K562 (cell line): ENCODE data around the gene CD151. TPM values are rescaled to one million over a fixed set of nuclear protein-coding genes. Genes with fewer than 3 reads are reported as not detected.
A peak's percentile ranks its signal among the peaks of the same experiment; 100 is the strongest.

Source experiments
- HDAC1 ChIP-seq, 2 experiments: fragments of 450-650 bp; IDR thresholded peaks; 2 replicates each; pipeline ENCODE4 v1.6.1; 2016 to 2017; ENCODE audit warnings: inconsistent platforms in 1 of 2, mild to moderate bottlenecking in 1 of 2, moderate library complexity in 1 of 2
- HMGN3 ChIP-seq: IDR thresholded peaks from 2 replicates; pipeline ENCODE4 v1.6.1; 2011; ENCODE audit warnings: borderline replicate concordance, low read depth, mild to moderate bottlenecking, mixed read lengths, low read length; ENCODE audit not compliant: insufficient read length; ENCODE audit errors: extremely low read depth
- L3MBTL2 ChIP-seq: fragments of 450-650 bp; IDR thresholded peaks from 2 replicates; pipeline ENCODE4 v1.6.1; 2016; ENCODE audit warnings: mild to moderate bottlenecking, moderate library complexity
- MAZ ChIP-seq, 2 experiments: fragments of 450-650 bp in 1 of 2; sonication (generic) in 1 of 2; formaldehyde crosslinking; IDR thresholded peaks in 1 of 2; conservative IDR thresholded peaks in 1 of 2; 2 replicates each; pipeline versions ENCODE4 v1.4.0 to v1.5.0; 2020; ENCODE audit warnings: mild to moderate bottlenecking in 1 of 2, missing genetic modification reagents in 1 of 2
- POLR2G ChIP-seq: fragments of 200-400 bp; formaldehyde crosslinking; IDR thresholded peaks from 2 replicates; pipeline ENCODE4 v1.6.1; 2017; ENCODE audit warnings: low read depth, mild to moderate bottlenecking, antibody characterized with exemption, low read length, moderate library complexity
- SP1 ChIP-seq: sonication (generic); formaldehyde crosslinking; IDR thresholded peaks from 2 replicates; pipeline ENCODE4 v1.8.1; 2022; ENCODE audit warnings: mild to moderate bottlenecking, missing genetic modification reagents
- SRSF9 ChIP-seq: fragments of 200-400 bp; formaldehyde crosslinking; IDR thresholded peaks from 2 replicates; pipeline ENCODE4 v1.6.1; 2017; ENCODE audit warnings: low read depth, low read length, borderline replicate concordance
- TAF1 ChIP-seq: IDR thresholded peaks from 2 replicates; pipeline ENCODE4 v1.6.1; 2011; ENCODE audit warnings: mild to moderate bottlenecking, low read length, moderate library complexity; ENCODE audit not compliant: insufficient read depth, control insufficient read depth, severe bottlenecking; ENCODE audit errors: extremely low read depth
- TFAP4 ChIP-seq: sonication (generic); formaldehyde crosslinking; IDR thresholded peaks from 2 replicates; pipeline ENCODE4 v1.8.0; 2022; ENCODE audit warnings: missing genetic modification reagents, mild to moderate bottlenecking, moderate library complexity, borderline replicate concordance
- VEZF1 ChIP-seq: fragments of 200-800 bp; sonication (Bioruptor generic); IDR thresholded peaks from 2 replicates; pipeline ENCODE4 v1.6.1; 2017; ENCODE audit warnings: missing genetic modification characterization, missing compliant biosample characterization
- XRCC4 ChIP-seq: IDR thresholded peaks from one replicate; pipeline ENCODE4 v1.6.1; 2011; ENCODE audit not compliant: insufficient read depth, insufficient read length; ENCODE audit errors: extremely low read depth
- XRCC5 ChIP-seq: fragments of 200-400 bp; formaldehyde crosslinking; IDR thresholded peaks from 2 replicates; pipeline ENCODE4 v1.6.1; 2017; ENCODE audit warnings: low read depth, mild to moderate bottlenecking, low read length
- ZBTB7A ChIP-seq: IDR thresholded peaks from 2 replicates; pipeline ENCODE4 v1.6.1; 2011; ENCODE audit warnings: low read depth, mild to moderate bottlenecking, low read length, moderate library complexity, borderline replicate concordance; ENCODE audit not compliant: control insufficient read depth
- ZNF311 ChIP-seq: fragments of 250-450 bp; sonication (Bioruptor Pico); IDR thresholded peaks from 2 replicates; pipeline ENCODE4 v1.4.0; 2020; ENCODE audit warnings: mild to moderate bottlenecking, moderate library complexity
- ZNF41 ChIP-seq: fragments of 250-450 bp; sonication (Bioruptor Pico); conservative IDR thresholded peaks from 2 replicates; pipeline ENCODE4 v1.4.0; 2020; ENCODE audit warnings: mild to moderate bottlenecking
- ZNF592 ChIP-seq: fragments of 450-650 bp; IDR thresholded peaks from 2 replicates; pipeline ENCODE4 v1.6.1; 2017; ENCODE audit warnings: antibody characterized with exemption, mild to moderate bottlenecking
- polyA plus RNA-seq, 8 experiments: library from polyadenylated mRNA; depleted of rRNA in 4 of 8; stranded (reverse) in 5 of 8; unstranded in 3 of 8; fragments of >200 nt; fragmentation: Nextera tagmentation in 2 of 8; fragmentation: Illumina TruSeq in 1 of 8; extraction: Ambion mirVana in 2 of 8; extraction: Trizol in 1 of 8; gene quantifications; 2 replicates each; pipeline versions ENCODE4 v1.2.1 to v1.2.3, GENCODE V29; 2011 to 2014; ENCODE audit warnings: inconsistent platforms in 1 of 8, missing spikeins in 1 of 8
- total RNA-seq, 7 experiments: library from RNA; depleted of rRNA in 6 of 7; stranded (reverse); fragments of >200 nt in 6 of 7; fragmentation: Illumina TruSeq in 2 of 7; extraction: Trizol in 2 of 7; gene quantifications; 2 replicates each; pipeline versions ENCODE4 v1.2.1 to v1.2.3, GENCODE V29; 2011 to 2021; ENCODE audit warnings: low replicate concordance in 1 of 7

The CD151 gene
- total and polyA plus RNA-seq, 9 of the 15 experiments (the other 6 are each of a cell fraction or from before 2014, with no cell fraction given), result 2.3 to 187 (median 140) TPM

GRCh38 chr11:798093-798713, 34.5 kb upstream of the CD151 start, which contains the start of gene SLC25A22 (continued):
- TF ChIP-seq VEZF1, result peak; percentile 70; the same call in 1 of the 2 replicates
- peak; percentile 93; the same call in 1 of the 2 replicates for TF ChIP-seq ZBTB7A
- no peak for TF ChIP-seq XRCC5
- peak in 1 of 2 experiments; percentile 55; a peak in 2 of 4 replicates for TF ChIP-seq HDAC1 (IDR thresholded peaks at IDR 0.05)
- no peak for TF ChIP-seq ZNF311 (CRISPR knock-in tag)
- TF ChIP-seq TFAP4 (CRISPR knock-in tag), result 0 out of 2 replicates have a peak, but pooled peaks have one; percentile 6
- 0 out of 2 replicates have a peak, but pooled peaks have one; percentile 29 for TF ChIP-seq SP1
- TF ChIP-seq MAZ (CRISPR knock-in tag; conservative IDR thresholded peaks at IDR 0.05 in 1 of 2, IDR thresholded peaks at IDR 0.05 in 1 of 2), result peak in 1 of 2 experiments; percentile 27; a peak in 1 of 4 replicates
- no peak for TF ChIP-seq SRSF9
- TF ChIP-seq HMGN3, result peak; percentile 54
- TF ChIP-seq POLR2G, result peak; percentile 35; the same call in 1 of the 2 replicates
- no peak for TF ChIP-seq TAF1
- no peak for TF ChIP-seq XRCC4
- TF ChIP-seq ZNF41 (CRISPR knock-in tag), result no peak
- TF ChIP-seq ZNF592, result peak; percentile 57; the same call in 1 of the 2 replicates
- TF ChIP-seq L3MBTL2, result peak; percentile 26; the same call in 1 of the 2 replicates
